Measurements from ENCODE around the gene C10orf95. TPM values are rescaled to one million over a fixed set of nuclear protein-coding genes. Genes with fewer than 3 reads are reported as not detected.

Gene C10orf95
- total and polyA plus RNA-seq, 2 donors (not counting 1 experiment from before 2014, with no cell fraction given), result 0.32 to 0.63 TPM

GRCh38 chr10:102416283-102416682 lies 35.1 kb downstream of the C10orf95 start:
- no peak for ATAC-seq (ENCODE audit: low read depth)
- WGBS (ENCODE audit: insufficient coverage), result 93% methylated on average over 6 of the region's 9 CpGs
- Mint-ChIP-seq H3K9me3 (ENCODE audit: insufficient read depth) (no peaks in the 10 kb centered on the region), H3K27ac (no peak overlapping the region), H3K27me3 (peaks cover 51% of the 10 kb centered on the region), H3K4me3 (no peak overlapping the region), H3K4me1 (peaks cover 36% of the 10 kb centered on the region)
- no peak for DNase-seq
- H3K9ac ChIP-seq (ENCODE audit: low read length), result no peak overlapping the region
- TF ChIP-seq CTCF (IDR thresholded peaks at IDR 0.05) (no peak), EZH2 (IDR thresholded peaks at IDR 0.05; ENCODE audit: borderline replicate concordance, insufficient read depth, low read depth, low read length, poor library complexity, severe bottlenecking) (no peak)
- peaks cover 24% of the 10 kb centered on the region in 2 donors for H3K4me1 ChIP-seq (ENCODE audit: control insufficient read depth in 2 of 2, insufficient read depth in 2 of 2, low read length in 2 of 2)
- H3K4me3 ChIP-seq (ENCODE audit: control extremely low read depth in 1 of 5, extremely low read depth in 1 of 5, insufficient read depth in 1 of 5, low read depth in 2 of 5, low read length in 4 of 5), result no peak overlapping the region
- ChIA-PET CTCF (no interaction called here), POLR2A (no interaction called here)
- H3K4me2 ChIP-seq (replicated peaks; ENCODE audit: low read depth, low read length, poor library complexity, severe bottlenecking), result no peak overlapping the region
- intact Hi-C loops (cut with micrococcal nuclease), result no loop called here
- no peaks in the 10 kb centered on the region for H3K79me2 ChIP-seq (ENCODE audit: control insufficient read depth, insufficient read depth, low read length)
- H4K20me1 ChIP-seq (ENCODE audit: control insufficient read depth, insufficient read depth, low read length, poor library complexity, severe bottlenecking), result peaks cover 6% of the 10 kb centered on the region
- H3K27me3 ChIP-seq (replicated peaks in 1 of 4; ENCODE audit: control extremely low read depth in 1 of 4, control insufficient read depth in 3 of 4, insufficient read depth in 4 of 4, low read length in 3 of 4), result peaks cover 0 to 75% (median 40%) of the 10 kb centered on the region in 4 experiments
- peaks cover 0 to 14% (median 0%) of the 10 kb centered on the region in 3 donors for H3K9me3 ChIP-seq (ENCODE audit: control extremely low read depth in 1 of 3, control insufficient read depth in 2 of 3, insufficient read depth in 1 of 3, low read length in 2 of 3)
- H3K36me3 ChIP-seq (replicated peaks in 1 of 2; ENCODE audit: control extremely low read depth in 1 of 2, control insufficient read depth in 1 of 2, extremely low read depth in 1 of 2, insufficient read depth in 2 of 2, low read length in 1 of 2), result no peaks in the 10 kb centered on the region
- H2AFZ ChIP-seq (ENCODE audit: insufficient read depth, low read depth, low read length, poor library complexity, severe bottlenecking), result no peak overlapping the region
- H3K27ac ChIP-seq (ENCODE audit: low read length in 2 of 2), result no peak overlapping the region

DNA sequence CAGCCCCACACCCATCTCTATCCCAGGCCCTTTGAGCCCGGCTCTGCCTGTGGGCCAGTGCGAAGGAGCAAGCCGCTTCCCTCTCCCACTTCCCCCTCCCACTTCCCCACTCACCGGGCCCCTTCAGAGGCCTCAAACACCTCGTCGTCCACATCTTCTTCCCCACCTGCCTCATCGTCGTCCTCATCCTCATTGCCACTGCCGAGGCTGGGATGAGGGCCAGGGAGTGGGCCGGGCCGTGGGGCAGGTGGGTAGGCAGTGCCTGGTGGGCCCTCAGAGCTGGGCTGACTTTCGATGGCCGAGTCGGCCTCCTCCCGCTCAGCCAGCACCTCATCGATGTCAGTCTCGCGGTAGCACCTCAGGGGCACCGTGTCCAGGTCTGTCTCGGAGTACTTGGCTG lies 36.6 kb downstream of the C10orf95 start:
- peaks cover 0 to 90% (median 50%) of the 10 kb centered on the region in 4 experiments for H3K27me3 ChIP-seq (replicated peaks in 1 of 4; ENCODE audit: control extremely low read depth in 1 of 4, control insufficient read depth in 3 of 4, insufficient read depth in 4 of 4, low read length in 3 of 4)
- no peaks in the 10 kb centered on the region for H3K79me2 ChIP-seq (ENCODE audit: control insufficient read depth, insufficient read depth, low read length)
- H3K4me2 ChIP-seq (replicated peaks; ENCODE audit: low read depth, low read length, poor library complexity, severe bottlenecking), result no peak overlapping the region
- H3K36me3 ChIP-seq (replicated peaks in 1 of 2; ENCODE audit: control extremely low read depth in 1 of 2, control insufficient read depth in 1 of 2, extremely low read depth in 1 of 2, insufficient read depth in 2 of 2, low read length in 1 of 2), result no peaks in the 10 kb centered on the region
- H3K27me3 Mint-ChIP-seq, result peaks cover 60% of the 10 kb centered on the region
- no peaks in the 10 kb centered on the region for H3K9me3 Mint-ChIP-seq (ENCODE audit: insufficient read depth)
- no peak overlapping the region for H3K27ac Mint-ChIP-seq
- WGBS (ENCODE audit: insufficient coverage), result 49% methylated on average over 20 of the region's 20 CpGs
- ChIA-PET CTCF (interaction anchor here (0.6 to 1.2 kb wide), 4 partner anchors 11 to 50 kb away, joined by 3 to 4 read pairs (median 3); no protein-coding TSS in a partner anchor), POLR2A (interaction anchor here (0.6 kb wide), 1 partner anchor 20 kb away, joined by 4 read pairs; no protein-coding TSS in a partner anchor)
- peaks cover under 1% of the 10 kb centered on the region for H4K20me1 ChIP-seq (ENCODE audit: control insufficient read depth, insufficient read depth, low read length, poor library complexity, severe bottlenecking)
- H3K4me3 Mint-ChIP-seq, result no peak overlapping the region
- H3K4me1 Mint-ChIP-seq, result peaks cover 33% of the 10 kb centered on the region
- peaks cover 30% of the 10 kb centered on the region in 2 donors for H3K4me1 ChIP-seq (ENCODE audit: control insufficient read depth in 2 of 2, insufficient read depth in 2 of 2, low read length in 2 of 2)
- ATAC-seq (ENCODE audit: low read depth) (no peak), DNase-seq (no peak)
- TF ChIP-seq EZH2 (IDR thresholded peaks at IDR 0.05; ENCODE audit: borderline replicate concordance, insufficient read depth, low read depth, low read length, poor library complexity, severe bottlenecking) (no peak), CTCF (IDR thresholded peaks at IDR 0.05) (no peak)
- intact Hi-C loops (cut with micrococcal nuclease), result no loop called here
- H3K9me3 ChIP-seq (ENCODE audit: control extremely low read depth in 1 of 3, control insufficient read depth in 2 of 3, insufficient read depth in 1 of 3, low read length in 2 of 3), result peaks cover 0 to 26% (median 0%) of the 10 kb centered on the region in 3 donors
- no peak overlapping the region for H3K4me3 ChIP-seq (ENCODE audit: control extremely low read depth in 1 of 5, extremely low read depth in 1 of 5, insufficient read depth in 1 of 5, low read depth in 2 of 5, low read length in 4 of 5)
- no peak overlapping the region for H2AFZ ChIP-seq (ENCODE audit: insufficient read depth, low read depth, low read length, poor library complexity, severe bottlenecking)
- no peak overlapping the region for H3K9ac ChIP-seq (ENCODE audit: low read length)
- H3K27ac ChIP-seq (ENCODE audit: low read length in 2 of 2), result no peak overlapping the region

All from B cell (primary cell).